ENCODE measurements around the gene TPR. TPM values are rescaled to one million over a fixed set of nuclear protein-coding genes. Genes with fewer than 3 reads are reported as not detected.

The TPR gene
- total RNA-seq, 1 donor from 2014 or later = 83.8 TPM

DNA sequence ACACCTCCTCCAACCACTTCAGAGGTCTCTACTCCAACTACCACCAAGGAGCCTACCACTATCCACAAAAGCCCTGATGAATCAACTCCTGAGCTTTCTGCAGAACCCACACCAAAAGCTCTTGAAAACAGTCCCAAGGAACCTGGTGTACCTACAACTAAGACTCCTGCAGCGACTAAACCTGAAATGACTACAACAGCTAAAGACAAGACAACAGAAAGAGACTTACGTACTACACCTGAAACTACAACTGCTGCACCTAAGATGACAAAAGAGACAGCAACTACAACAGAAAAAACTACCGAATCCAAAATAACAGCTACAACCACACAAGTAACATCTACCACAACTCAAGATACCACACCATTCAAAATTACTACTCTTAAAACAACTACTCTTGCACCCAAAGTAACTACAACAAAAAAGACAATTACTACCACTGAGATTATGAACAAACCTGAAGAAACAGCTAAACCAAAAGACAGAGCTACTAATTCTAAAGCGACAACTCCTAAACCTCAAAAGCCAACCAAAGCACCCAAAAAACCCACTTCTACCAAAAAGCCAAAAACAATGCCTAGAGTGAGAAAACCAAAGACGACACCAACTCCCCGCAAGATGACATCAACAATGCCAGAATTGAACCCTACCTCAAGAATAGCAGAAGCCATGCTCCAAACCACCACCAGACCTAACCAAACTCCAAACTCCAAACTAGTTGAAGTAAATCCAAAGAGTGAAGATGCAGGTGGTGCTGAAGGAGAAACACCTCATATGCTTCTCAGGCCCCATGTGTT is 66.6 kb downstream of the TPR start:
- Mint-ChIP-seq H3K4me1 (ENCODE audit: low read depth, unreplicated experiment) (no peaks in the 10 kb centered on the region), H3K27ac (ENCODE audit: unreplicated experiment) (no peak overlapping the region), H3K9me3 (ENCODE audit: unreplicated experiment) (no peaks in the 10 kb centered on the region), H3K27me3 (ENCODE audit: low read depth, unreplicated experiment) (no peaks in the 10 kb centered on the region), H3K4me3 (ENCODE audit: unreplicated experiment) (no peak overlapping the region), H3K36me3 (ENCODE audit: low read depth, unreplicated experiment) (no peaks in the 10 kb centered on the region)
- no peaks in the 10 kb centered on the region for H3K27me3 ChIP-seq (ENCODE audit: insufficient read depth, low read length)
- H3K36me3 ChIP-seq (ENCODE audit: insufficient read depth, low read length) = peaks cover 15% of the 10 kb centered on the region
- H4K20me1 ChIP-seq (ENCODE audit: insufficient read depth, low read length) = peaks cover 5% of the 10 kb centered on the region
- TF ChIP-seq, protein P1, sequence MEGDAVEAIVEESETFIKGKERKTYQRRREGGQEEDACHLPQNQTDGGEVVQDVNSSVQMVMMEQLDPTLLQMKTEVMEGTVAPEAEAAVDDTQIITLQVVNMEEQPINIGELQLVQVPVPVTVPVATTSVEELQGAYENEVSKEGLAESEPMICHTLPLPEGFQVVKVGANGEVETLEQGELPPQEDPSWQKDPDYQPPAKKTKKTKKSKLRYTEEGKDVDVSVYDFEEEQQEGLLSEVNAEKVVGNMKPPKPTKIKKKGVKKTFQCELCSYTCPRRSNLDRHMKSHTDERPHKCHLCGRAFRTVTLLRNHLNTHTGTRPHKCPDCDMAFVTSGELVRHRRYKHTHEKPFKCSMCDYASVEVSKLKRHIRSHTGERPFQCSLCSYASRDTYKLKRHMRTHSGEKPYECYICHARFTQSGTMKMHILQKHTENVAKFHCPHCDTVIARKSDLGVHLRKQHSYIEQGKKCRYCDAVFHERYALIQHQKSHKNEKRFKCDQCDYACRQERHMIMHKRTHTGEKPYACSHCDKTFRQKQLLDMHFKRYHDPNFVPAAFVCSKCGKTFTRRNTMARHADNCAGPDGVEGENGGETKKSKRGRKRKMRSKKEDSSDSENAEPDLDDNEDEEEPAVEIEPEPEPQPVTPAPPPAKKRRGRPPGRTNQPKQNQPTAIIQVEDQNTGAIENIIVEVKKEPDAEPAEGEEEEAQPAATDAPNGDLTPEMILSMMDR (IDR thresholded peaks at IDR 0.05; ENCODE audit: insufficient read depth, low read depth, low read length) = no peak
- TF ChIP-seq EZH2 (IDR thresholded peaks at IDR 0.05; ENCODE audit: insufficient read depth, low read length) = no peak
- DNase-seq (ENCODE audit: low read depth) (no peak), FAIRE-seq (no peak)
- H3K79me2 ChIP-seq (ENCODE audit: insufficient read depth, low read length) = no peaks in the 10 kb centered on the region
- H3K4me2 ChIP-seq (ENCODE audit: low read length) = no peak overlapping the region
- no peaks in the 10 kb centered on the region for H3K4me1 ChIP-seq (ENCODE audit: insufficient read depth, low read length)
- H3K9ac ChIP-seq (ENCODE audit: low read length) = no peak overlapping the region
- no peaks in the 10 kb centered on the region for H3K9me3 ChIP-seq (ENCODE audit: insufficient read depth, low read depth, low read length)
- no peak overlapping the region for H3K4me3 ChIP-seq (ENCODE audit: insufficient read depth, low read depth, low read length)
- no peak overlapping the region for H3K27ac ChIP-seq (ENCODE audit: low read depth, low read length)
- H2AFZ ChIP-seq (ENCODE audit: low read depth, low read length) = no peak overlapping the region

DNA sequence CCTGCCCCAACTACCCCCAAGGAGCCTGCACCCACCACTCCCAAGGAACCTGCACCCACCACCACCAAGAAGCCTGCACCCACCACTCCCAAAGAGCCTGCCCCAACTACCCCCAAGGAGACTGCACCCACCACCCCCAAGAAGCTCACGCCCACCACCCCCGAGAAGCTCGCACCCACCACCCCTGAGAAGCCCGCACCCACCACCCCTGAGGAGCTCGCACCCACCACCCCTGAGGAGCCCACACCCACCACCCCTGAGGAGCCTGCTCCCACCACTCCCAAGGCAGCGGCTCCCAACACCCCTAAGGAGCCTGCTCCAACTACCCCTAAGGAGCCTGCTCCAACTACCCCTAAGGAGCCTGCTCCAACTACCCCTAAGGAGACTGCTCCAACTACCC is 67.6 kb downstream of the TPR start:
- no peaks in the 10 kb centered on the region for H3K27me3 ChIP-seq (ENCODE audit: insufficient read depth, low read length)
- Mint-ChIP-seq H3K4me3 (ENCODE audit: unreplicated experiment) (no peak overlapping the region), H3K36me3 (ENCODE audit: low read depth, unreplicated experiment) (no peaks in the 10 kb centered on the region), H3K27ac (ENCODE audit: unreplicated experiment) (no peak overlapping the region), H3K9me3 (ENCODE audit: unreplicated experiment) (no peaks in the 10 kb centered on the region), H3K4me1 (ENCODE audit: low read depth, unreplicated experiment) (no peaks in the 10 kb centered on the region), H3K27me3 (ENCODE audit: low read depth, unreplicated experiment) (no peaks in the 10 kb centered on the region)
- H3K4me1 ChIP-seq (ENCODE audit: insufficient read depth, low read length) = no peaks in the 10 kb centered on the region
- TF ChIP-seq, protein P1 (IDR thresholded peaks at IDR 0.05; ENCODE audit: insufficient read depth, low read depth, low read length) = no peak
- TF ChIP-seq EZH2 (IDR thresholded peaks at IDR 0.05; ENCODE audit: insufficient read depth, low read length) = no peak
- H3K27ac ChIP-seq (ENCODE audit: low read depth, low read length) = no peak overlapping the region
- H2AFZ ChIP-seq (ENCODE audit: low read depth, low read length) = no peak overlapping the region
- H4K20me1 ChIP-seq (ENCODE audit: insufficient read depth, low read length) = peaks cover 5% of the 10 kb centered on the region
- H3K9me3 ChIP-seq (ENCODE audit: insufficient read depth, low read depth, low read length) = no peaks in the 10 kb centered on the region
- H3K36me3 ChIP-seq (ENCODE audit: insufficient read depth, low read length) = peaks cover 5% of the 10 kb centered on the region
- no peak overlapping the region for H3K4me3 ChIP-seq (ENCODE audit: insufficient read depth, low read depth, low read length)
- FAIRE-seq (no peak), DNase-seq (ENCODE audit: low read depth) (no peak)
- no peak overlapping the region for H3K9ac ChIP-seq (ENCODE audit: low read length)
- H3K4me2 ChIP-seq (ENCODE audit: low read length) = no peak overlapping the region
- no peaks in the 10 kb centered on the region for H3K79me2 ChIP-seq (ENCODE audit: insufficient read depth, low read length)

DNA sequence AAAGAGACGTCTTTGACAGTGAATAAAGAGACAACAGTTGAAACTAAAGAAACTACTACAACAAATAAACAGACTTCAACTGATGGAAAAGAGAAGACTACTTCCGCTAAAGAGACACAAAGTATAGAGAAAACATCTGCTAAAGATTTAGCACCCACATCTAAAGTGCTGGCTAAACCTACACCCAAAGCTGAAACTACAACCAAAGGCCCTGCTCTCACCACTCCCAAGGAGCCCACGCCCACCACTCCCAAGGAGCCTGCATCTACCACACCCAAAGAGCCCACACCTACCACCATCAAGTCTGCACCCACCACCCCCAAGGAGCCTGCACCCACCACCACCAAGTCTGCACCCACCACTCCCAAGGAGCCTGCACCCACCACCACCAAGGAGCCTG is 68.5 kb downstream of the TPR start:
- Histone ChIP-seq H3K36me3 (ENCODE audit: insufficient read depth, low read length) (no peaks in the 10 kb centered on the region), H3K79me2 (ENCODE audit: insufficient read depth, low read length) (no peaks in the 10 kb centered on the region), H3K4me1 (ENCODE audit: insufficient read depth, low read length) (no peaks in the 10 kb centered on the region), H2AFZ (ENCODE audit: low read depth, low read length) (no peak overlapping the region), H3K27ac (ENCODE audit: low read depth, low read length) (no peak overlapping the region), H4K20me1 (ENCODE audit: insufficient read depth, low read length) (peaks cover 5% of the 10 kb centered on the region), H3K4me3 (ENCODE audit: insufficient read depth, low read depth, low read length) (no peak overlapping the region), H3K4me2 (ENCODE audit: low read length) (no peak overlapping the region), H3K9ac (ENCODE audit: low read length) (no peak overlapping the region), H3K27me3 (ENCODE audit: insufficient read depth, low read length) (no peaks in the 10 kb centered on the region), H3K9me3 (ENCODE audit: insufficient read depth, low read depth, low read length) (no peaks in the 10 kb centered on the region)
- Mint-ChIP-seq H3K4me3 (ENCODE audit: unreplicated experiment) (no peak overlapping the region), H3K9me3 (ENCODE audit: unreplicated experiment) (no peaks in the 10 kb centered on the region), H3K27me3 (ENCODE audit: low read depth, unreplicated experiment) (no peaks in the 10 kb centered on the region), H3K36me3 (ENCODE audit: low read depth, unreplicated experiment) (no peaks in the 10 kb centered on the region), H3K27ac (ENCODE audit: unreplicated experiment) (no peak overlapping the region), H3K4me1 (ENCODE audit: low read depth, unreplicated experiment) (no peaks in the 10 kb centered on the region)
- DNase-seq (ENCODE audit: low read depth) (no peak), FAIRE-seq (no peak)
- TF ChIP-seq EZH2 (IDR thresholded peaks at IDR 0.05; ENCODE audit: insufficient read depth, low read length) = no peak
- TF ChIP-seq, protein P1 (IDR thresholded peaks at IDR 0.05; ENCODE audit: insufficient read depth, low read depth, low read length) = no peak

Measured in astrocyte (in vitro differentiated cells and primary cell).